PC-9 (cell line): Measurements from ENCODE around the gene SLC1A7. TPM values are rescaled to one million over a fixed set of nuclear protein-coding genes. Genes with fewer than 3 reads are reported as not detected.

Experiments
- BruUV-seq: library from RNA; stranded (reverse); fragments of 400-500 nt; replicated peaks from 2 replicates; lab custom pipeline; 2021; lab: Mats Ljungman, UMichigan
- CTCF ChIA-PET: fragments of 300-600 bp; sonication (Branson Sonifier 250); formaldehyde crosslinking; loops from one replicate; lab custom pipeline; 2022; ENCODE audit warnings: antibody characterized with exemption; lab: Charles Lee
- POLR2A ChIA-PET: fragments of 300-600 bp; sonication (Branson Sonifier 250); formaldehyde crosslinking; loops from one replicate; lab custom pipeline; 2022; ENCODE audit warnings: antibody characterized with exemption; ENCODE audit not compliant: unreplicated experiment; lab: Charles Lee
- DNase-seq, 2 experiments: peaks; one replicate each; pipeline versions ENCODE4 v3.0.0 to v3.0.0-alpha.2; 2015 to 2022; ENCODE audit warnings: mixed read lengths in 1 of 2
- H2AFZ ChIP-seq: fragments of 200-600 bp; sonication (generic); 2 replicates; pipeline ENCODE4 v1.8.1; 2017; ENCODE audit warnings: antibody characterized with exemption
- H3F3A ChIP-seq: fragments of 200-600 bp; sonication (generic); 2 replicates; pipeline ENCODE4 v1.8.1; 2017; ENCODE audit warnings: antibody characterized with exemption, mild to moderate bottlenecking, low read depth; ENCODE audit not compliant: insufficient read depth
- H3K27ac ChIP-seq: fragments of 200-600 bp; sonication (generic); 2 replicates; pipeline ENCODE4 v1.6.1; 2016; ENCODE audit warnings: mixed run types
- H3K27me3 ChIP-seq: fragments of 200-600 bp; sonication (generic); 2 replicates; pipeline ENCODE4 v1.6.1; 2016; ENCODE audit warnings: low read depth, mixed run types; ENCODE audit not compliant: insufficient read depth
- H3K36me3 ChIP-seq: fragments of 200-600 bp; sonication (generic); 2 replicates; pipeline ENCODE4 v1.6.1; 2016; ENCODE audit warnings: low read depth, mixed run types
- H3K4me1 ChIP-seq: fragments of 200-600 bp; sonication (generic); replicated peaks from 2 replicates; pipeline ENCODE4 v1.6.1; 2016; ENCODE audit warnings: mixed run types; ENCODE audit not compliant: insufficient read depth
- H3K4me2 ChIP-seq: fragments of 200-600 bp; sonication (generic); 2 replicates; pipeline ENCODE4 v1.6.1; 2017; ENCODE audit warnings: mixed run types
- H3K4me3 ChIP-seq: fragments of 200-600 bp; sonication (generic); 2 replicates; pipeline ENCODE4 v1.6.1; 2016; ENCODE audit warnings: mixed run types
- H3K79me2 ChIP-seq: fragments of 200-600 bp; sonication (generic); 2 replicates; pipeline ENCODE4 v1.6.1; 2017; ENCODE audit warnings: low read depth, mixed run types
- H3K9me2 ChIP-seq: fragments of 200-600 bp; sonication (generic); 2 replicates; pipeline ENCODE4 v1.8.1; 2017; ENCODE audit warnings: mild to moderate bottlenecking; ENCODE audit not compliant: insufficient read depth
- H3K9me3 ChIP-seq: fragments of 200-600 bp; sonication (generic); 2 replicates; pipeline ENCODE4 v1.8.1; 2016; ENCODE audit warnings: low read depth; ENCODE audit not compliant: insufficient read depth
- H4K20me1 ChIP-seq: fragments of 200-600 bp; sonication (generic); 2 replicates; pipeline ENCODE4 v1.8.1; 2017; ENCODE audit not compliant: insufficient read depth
- CTCF ChIP-seq: fragments of 200-600 bp; sonication (generic); conservative IDR thresholded peaks from 2 replicates; pipeline ENCODE4 v1.6.1; 2017; ENCODE audit warnings: mixed run types, antibody characterized with exemption, mild to moderate bottlenecking, moderate library complexity
- EZH2 ChIP-seq: fragments of 200-600 bp; sonication (generic); IDR thresholded peaks from 2 replicates; pipeline ENCODE4 v1.8.0; 2017; ENCODE audit warnings: antibody characterized with exemption, low read depth
- intact Hi-C: fragments of 100-400 bp; cut with micrococcal nuclease; formaldehyde crosslinking; loops from one replicate; pipeline ENCODE4 v1.10.0; 2022; ENCODE audit not compliant: unreplicated experiment
- total RNA-seq: library from RNA; stranded (reverse); gene quantifications from 2 replicates; pipeline ENCODE4 v1.2.3, GENCODE V29; 2021

Gene SLC1A7
- total RNA-seq, 1 experiment from 2014 or later: not detected

GRCh38 chr1:53111693-53112092 is 30.7 kb downstream of the SLC1A7 start:
- ChIA-PET CTCF (interaction anchor here (0.5 kb wide), 1 partner anchor 98 kb away, joined by 8 read pairs; no protein-coding TSS in a partner anchor), POLR2A (interaction anchor here (0.6 kb wide), 1 partner anchor 18 kb away, joined by 6 read pairs; no protein-coding TSS in a partner anchor)
- no peak for DNase-seq
- Histone ChIP-seq H3K4me3 (no peak overlapping the region), H3K36me3 (no peaks in the 10 kb centered on the region), H3K4me2 (no peak overlapping the region), H3K27me3 (no peaks in the 10 kb centered on the region), H3K9me3 (no peaks in the 10 kb centered on the region), H3F3A (peaks cover 26% of the 10 kb centered on the region), H3K79me2 (no peaks in the 10 kb centered on the region), H3K27ac (no peak overlapping the region), H4K20me1 (no peaks in the 10 kb centered on the region), H3K9me2 (no peaks in the 10 kb centered on the region), H2AFZ (no peak overlapping the region), H3K4me1 (peaks cover 55% of the 10 kb centered on the region)
- intact Hi-C loops: no loop called here
- BruUV-seq: no TSS peak
- TF ChIP-seq EZH2 (no peak), CTCF (no peak)

- H3K27ac ChIP-seq: no peak overlapping the region
Measured at GRCh38 chr1:53111073-53111556, 31.3 kb downstream of the SLC1A7 start.

GRCh38 chr1:53110370-53111072 is 31.9 kb downstream of the SLC1A7 start:
- no peak overlapping the region for H2AFZ ChIP-seq
- CTCF ChIA-PET: no interaction called here

More at GRCh38 chr1:53111073-53111556, 31.3 kb downstream of the SLC1A7 start:
- peak; percentile 47 to 67 for DNase-seq
- no peaks in the 10 kb centered on the region for H4K20me1 ChIP-seq
- H3K79me2 ChIP-seq: no peaks in the 10 kb centered on the region
- H2AFZ ChIP-seq: no peak overlapping the region
- no TSS peak for BruUV-seq
- no peaks in the 10 kb centered on the region for H3K9me3 ChIP-seq
- H3K4me1 ChIP-seq: peaks cover 56% of the 10 kb centered on the region
- peak overlapping the region; percentile 42 for H3K4me2 ChIP-seq
- H3K27me3 ChIP-seq: no peaks in the 10 kb centered on the region
- intact Hi-C loops: no loop called here
- POLR2A ChIA-PET: interaction anchor here (0.6 kb wide), 1 partner anchor 18 kb away, joined by 6 read pairs; no protein-coding TSS in a partner anchor
- H3F3A ChIP-seq: peaks cover 30% of the 10 kb centered on the region
- CTCF ChIA-PET: no interaction called here
- H3K4me3 ChIP-seq: no peak overlapping the region
- TF ChIP-seq EZH2 (no peak), CTCF (no peak)
- no peaks in the 10 kb centered on the region for H3K36me3 ChIP-seq
- no peaks in the 10 kb centered on the region for H3K9me2 ChIP-seq

More at GRCh38 chr1:53110370-53111072, 31.9 kb downstream of the SLC1A7 start:
- H3K27me3 ChIP-seq: no peaks in the 10 kb centered on the region
- H3K9me2 ChIP-seq: no peaks in the 10 kb centered on the region
- H4K20me1 ChIP-seq: no peaks in the 10 kb centered on the region
- peak overlapping the region; percentile 42 for H3K4me2 ChIP-seq
- no peaks in the 10 kb centered on the region for H3K79me2 ChIP-seq
- H3K4me3 ChIP-seq: no peak overlapping the region
- intact Hi-C loops: no loop called here
- peaks cover 30% of the 10 kb centered on the region for H3F3A ChIP-seq
- no peaks in the 10 kb centered on the region for H3K36me3 ChIP-seq
- TF ChIP-seq CTCF: no peak
- TF ChIP-seq EZH2: no peak
- no peak overlapping the region for H3K27ac ChIP-seq
- no peaks in the 10 kb centered on the region for H3K9me3 ChIP-seq
- no peak for DNase-seq
- BruUV-seq: no TSS peak
- POLR2A ChIA-PET: no interaction called here
- H3K4me1 ChIP-seq: peaks cover 50% of the 10 kb centered on the region
